HL-60 (cell line): ENCODE measurements around the gene UCP3.

Experiments
- CTCF ChIP-seq: IDR thresholded peaks from one replicate; pipeline ENCODE4 v1.5.1; 2011; ENCODE audit warnings: low read length, control low read depth, inconsistent platforms; ENCODE audit not compliant: insufficient read depth
- GABPA ChIP-seq: IDR thresholded peaks from 2 replicates; pipeline ENCODE4 v1.6.1; 2012; ENCODE audit warnings: low read depth
- POLR2AphosphoS5 ChIP-seq: IDR thresholded peaks from 2 replicates; pipeline ENCODE4 v1.6.1; 2012; ENCODE audit warnings: low read depth
- SPI1 ChIP-seq: IDR thresholded peaks from 2 replicates; pipeline ENCODE4 v1.6.1; 2012; ENCODE audit warnings: low read depth, mild to moderate bottlenecking, borderline replicate concordance

DNA sequence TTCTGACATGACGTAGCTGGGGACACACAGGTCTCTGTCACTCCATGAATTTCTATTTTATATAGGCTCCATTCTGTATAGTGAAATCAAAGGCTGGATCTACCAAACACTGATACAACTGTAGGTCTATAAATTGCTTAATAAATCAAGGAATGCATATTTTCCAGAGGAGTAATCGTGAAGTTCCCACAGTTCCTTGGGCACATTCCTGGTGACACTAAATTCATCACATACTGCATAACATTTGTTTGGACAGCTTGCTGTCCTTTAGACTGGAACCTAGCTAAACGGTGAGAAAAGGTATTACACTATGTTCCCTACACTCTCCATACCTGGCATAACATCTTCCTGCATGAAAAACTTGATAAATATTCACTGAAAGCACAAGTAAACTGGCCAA is 41.6 kb upstream of the UCP3 start:
- TF ChIP-seq GABPA = no peak
- TF ChIP-seq CTCF = no peak
- TF ChIP-seq POLR2AphosphoS5 = no peak
- TF ChIP-seq SPI1 = no peak
